ENCODE data around the gene ALDH1B1. TPM values are rescaled to one million over a fixed set of nuclear protein-coding genes. Genes with fewer than 3 reads are reported as not detected.

Gene ALDH1B1
- total and polyA plus RNA-seq, 9 of the 15 experiments (the other 6 are each of a cell fraction or from before 2014, with no cell fraction given) = 8.6 to 46.5 (median 30.8) TPM

GRCh38 chr9:38422555-38423260 is 30.2 kb downstream of the ALDH1B1 start (continued):
- TF ChIP-seq, protein P1, sequence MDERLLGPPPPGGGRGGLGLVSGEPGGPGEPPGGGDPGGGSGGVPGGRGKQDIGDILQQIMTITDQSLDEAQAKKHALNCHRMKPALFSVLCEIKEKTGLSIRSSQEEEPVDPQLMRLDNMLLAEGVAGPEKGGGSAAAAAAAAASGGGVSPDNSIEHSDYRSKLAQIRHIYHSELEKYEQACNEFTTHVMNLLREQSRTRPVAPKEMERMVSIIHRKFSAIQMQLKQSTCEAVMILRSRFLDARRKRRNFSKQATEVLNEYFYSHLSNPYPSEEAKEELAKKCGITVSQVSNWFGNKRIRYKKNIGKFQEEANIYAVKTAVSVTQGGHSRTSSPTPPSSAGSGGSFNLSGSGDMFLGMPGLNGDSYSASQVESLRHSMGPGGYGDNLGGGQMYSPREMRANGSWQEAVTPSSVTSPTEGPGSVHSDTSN (CRISPR knock-in tag; IDR thresholded peaks at IDR 0.05; ENCODE audit: low read depth) = no peak
- TF ChIP-seq, protein P1 (tag; conservative IDR thresholded peaks at IDR 0.05; ENCODE audit: low read depth) = no peak
- TF ChIP-seq STAG1 (CRISPR knock-in tag; IDR thresholded peaks at IDR 0.05; ENCODE audit: borderline replicate concordance) (no peak), HMGN3 (IDR thresholded peaks at IDR 0.05; ENCODE audit: borderline replicate concordance, extremely low read depth, insufficient read length, low read depth, low read length) (no peak)
- TF ChIP-seq, protein P2, sequence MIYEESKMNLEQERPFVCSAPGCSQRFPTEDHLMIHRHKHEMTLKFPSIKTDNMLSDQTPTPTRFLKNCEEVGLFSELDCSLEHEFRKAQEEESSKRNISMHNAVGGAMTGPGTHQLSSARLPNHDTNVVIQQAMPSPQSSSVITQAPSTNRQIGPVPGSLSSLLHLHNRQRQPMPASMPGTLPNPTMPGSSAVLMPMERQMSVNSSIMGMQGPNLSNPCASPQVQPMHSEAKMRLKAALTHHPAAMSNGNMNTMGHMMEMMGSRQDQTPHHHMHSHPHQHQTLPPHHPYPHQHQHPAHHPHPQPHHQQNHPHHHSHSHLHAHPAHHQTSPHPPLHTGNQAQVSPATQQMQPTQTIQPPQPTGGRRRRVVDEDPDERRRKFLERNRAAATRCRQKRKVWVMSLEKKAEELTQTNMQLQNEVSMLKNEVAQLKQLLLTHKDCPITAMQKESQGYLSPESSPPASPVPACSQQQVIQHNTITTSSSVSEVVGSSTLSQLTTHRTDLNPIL (CRISPR knock-in tag; IDR thresholded peaks at IDR 0.05) = no peak
